Small intestine (tissue), 16 donors: Measurements from ENCODE around the gene SPATA31A5. TPM values are rescaled to one million over a fixed set of nuclear protein-coding genes. Genes with fewer than 3 reads are reported as not detected.
"Not testable (repeated sequence)": the region's sequence is repeated elsewhere in the genome, so short reads cannot be mapped to it uniquely, and the experiment has no call there.

Experiments used
- DNase-seq, 2 donors: peaks; one replicate each; pipeline versions ENCODE4 v3.0.0 to v3.0.0-alpha.2; 2013
- FAIRE-seq: peaks from 2 replicates; lab custom pipeline; 2012; peaks lifted over from hg19 to GRCh38; lab: Jason Lieb, UNC
- H3K27ac ChIP-seq, 3 donors: one replicate each; pipeline ENCODE4 v1.5.1; 2013; ENCODE audit warnings: low read length in 2 of 3, mild to moderate bottlenecking in 2 of 3, control low read depth in 1 of 3, inconsistent platforms in 1 of 3, low read depth in 1 of 3, moderate library complexity in 1 of 3
- H3K27me3 ChIP-seq, 3 donors: one replicate each; pipeline ENCODE4 v1.6.1; 2013; ENCODE audit warnings: low read length in 3 of 3, inconsistent platforms in 1 of 3; ENCODE audit not compliant: control insufficient read depth in 3 of 3, insufficient read depth in 3 of 3
- H3K36me3 ChIP-seq, 3 donors: one replicate each; pipeline ENCODE4 v1.6.1; 2013; ENCODE audit warnings: low read length in 3 of 3, inconsistent platforms in 1 of 3, low read depth in 1 of 3, mild to moderate bottlenecking in 1 of 3, moderate library complexity in 1 of 3; ENCODE audit not compliant: control insufficient read depth in 3 of 3, insufficient read depth in 2 of 3
- H3K4me1 ChIP-seq, 3 donors: one replicate each; pipeline ENCODE4 v1.6.1; 2013; ENCODE audit warnings: low read length in 2 of 3, inconsistent platforms in 1 of 3, low read depth in 1 of 3, mild to moderate bottlenecking in 1 of 3, moderate library complexity in 1 of 3; ENCODE audit not compliant: control insufficient read depth in 3 of 3, insufficient read depth in 2 of 3
- H3K4me3 ChIP-seq, 3 donors: one replicate each; pipeline ENCODE4 v1.5.1; 2013; ENCODE audit warnings: low read length in 3 of 3, control low read depth in 1 of 3, inconsistent platforms in 1 of 3, low read depth in 1 of 3, mild to moderate bottlenecking in 1 of 3, moderate library complexity in 1 of 3
- H3K9me3 ChIP-seq, 2 donors: one replicate each; pipeline ENCODE4 v1.6.1; 2013; ENCODE audit warnings: low read depth in 1 of 2, low read length in 1 of 2; ENCODE audit not compliant: control insufficient read depth in 2 of 2, insufficient read depth in 1 of 2
- WGBS, 3 donors: extraction: QIAGEN DNeasy Blood & Tissue Kit; methylation state at CpG; one replicate each; pipeline ENCODE4 v1.1.7; 2013; 5-methylcytosine and 5-hydroxymethylcytosine counted together
- long read RNA-seq, 10 donors: transcript quantifications; one replicate each; lab custom pipeline, GENCODE V29; 2026
- polyA plus RNA-seq, 4 donors: library from polyadenylated mRNA; stranded (reverse) in 3 of 4; unstranded in 1 of 4; fragments of 200-250 nt in 3 of 4; fragments of 120-200 nt in 1 of 4; gene quantifications; one replicate each; pipeline versions ENCODE4 v1.2.1 to v1.2.3, GENCODE V29; 2013
- donor health status: healthy with polysubstance abuse.
- donor health status: control.
- donor health status: control.
- donor health status: Bipolar disorder and iron deficiency.
- donor health status: healthy.

The SPATA31A5 gene
- not detected for polyA plus RNA-seq
- long read RNA-seq, donor 1: 0 reads
- long read RNA-seq, donor 2: 0 reads
- long read RNA-seq, donor 3: 0 reads
- long read RNA-seq, donor 4: 0 reads
- long read RNA-seq, donor 5: 0 reads
- long read RNA-seq, donor 6: 0 reads
- long read RNA-seq, donor 7: 0 reads
- long read RNA-seq, donor 8: 0 reads
- long read RNA-seq, donor 9: 0 reads
- long read RNA-seq, donor 10: 0 reads

DNA sequence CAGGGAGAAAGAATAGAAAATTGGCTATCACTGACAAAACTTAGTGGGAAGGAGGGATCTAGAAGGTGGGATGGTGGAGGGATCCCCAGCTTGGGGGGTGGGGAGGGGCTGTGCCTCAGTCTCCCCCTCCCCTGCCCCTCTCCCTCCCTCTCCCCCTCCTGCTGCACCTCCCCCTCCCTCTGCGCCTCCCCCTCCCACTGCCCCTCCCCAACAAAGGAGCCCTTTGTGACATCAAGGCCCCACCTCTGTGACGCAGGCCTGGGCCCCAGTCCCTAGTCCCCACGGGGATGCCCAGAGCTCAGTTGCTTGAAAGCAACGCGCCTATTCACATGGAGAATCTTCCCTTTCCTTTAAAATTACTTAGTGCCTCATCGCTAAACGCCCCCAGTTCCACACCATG, at the start of gene SPATA31A5:
TSS of gene SPATA31A5 (plus strand) at position 301 of the 400 bp plus-strand sequence. CDS start at position 330, 29 bp downstream.
- H3K4me3 ChIP-seq, H3K27me3 ChIP-seq, H3K36me3 ChIP-seq, FAIRE-seq, H3K27ac ChIP-seq, H3K9me3 ChIP-seq, DNase-seq, H3K4me1 ChIP-seq: not testable (repeated sequence)
- no CpG with 5 or more reads among the region's 7 CpGs for WGBS, 3 donors

GRCh38 chr9:60962990-60963350, 48.8 kb downstream of the SPATA31A5 start:
- not testable (repeated sequence) for H3K9me3 ChIP-seq, FAIRE-seq, DNase-seq, H3K4me1 ChIP-seq, H3K27me3 ChIP-seq, H3K27ac ChIP-seq, H3K36me3 ChIP-seq, H3K4me3 ChIP-seq
- no CpG with 5 or more reads among the region's 1 CpG for WGBS, 3 donors

GRCh38 chr9:60966382-60966781, 52.2 kb downstream of the SPATA31A5 start:
- not testable (repeated sequence) for DNase-seq

More at GRCh38 chr9:60966382-60966781, 52.2 kb downstream of the SPATA31A5 start:
- not testable (repeated sequence) for H3K4me1 ChIP-seq, FAIRE-seq, H3K27ac ChIP-seq, H3K27me3 ChIP-seq, H3K36me3 ChIP-seq, H3K9me3 ChIP-seq, H3K4me3 ChIP-seq
